ENCODE results near the gene KRTAP4-11.

- TF ChIP-seq CTCF (IDR thresholded peaks at IDR 0.05) = no peak
- TF ChIP-seq EZH2phosphoT487 (IDR thresholded peaks at IDR 0.05) = no peak
Measured at GRCh38 chr17:41076788-41077187, 41.4 kb downstream of the KRTAP4-11 start.
